Muscle layer of colon (tissue), 2 donors: ENCODE data around the gene CNNM1.

Experiments used
- H3K27ac ChIP-seq: one replicate; pipeline ENCODE4 v1.7.0; 2013; ENCODE audit warnings: low read depth, mild to moderate bottlenecking, low read length, moderate library complexity
- H3K27me3 ChIP-seq, 2 donors: one replicate each; pipeline ENCODE4 v1.7.0; 2013; ENCODE audit warnings: low read length in 2 of 2, mild to moderate bottlenecking in 2 of 2; ENCODE audit not compliant: insufficient read depth in 2 of 2, control insufficient read depth in 1 of 2
- H3K36me3 ChIP-seq: one replicate; pipeline ENCODE4 v1.7.0; 2013; ENCODE audit warnings: mild to moderate bottlenecking, low read length; ENCODE audit not compliant: insufficient read depth
- H3K4me1 ChIP-seq: one replicate; pipeline ENCODE4 v1.7.0; 2013; ENCODE audit warnings: mild to moderate bottlenecking, low read length; ENCODE audit not compliant: insufficient read depth
- H3K4me3 ChIP-seq, 2 donors: one replicate each; pipeline ENCODE4 v1.7.0; 2013; ENCODE audit warnings: low read length in 2 of 2, low read depth in 1 of 2, mild to moderate bottlenecking in 1 of 2, moderate library complexity in 1 of 2
- H3K9ac ChIP-seq: one replicate; pipeline ENCODE4 v1.7.0; 2013; ENCODE audit warnings: low read length
- H3K9me3 ChIP-seq: one replicate; pipeline ENCODE4 v1.7.0; 2013; ENCODE audit warnings: mild to moderate bottlenecking, low read length
- donor health status: abdominal sarcoma.
- donor health status: Adenocarcinoma of cecum.

The CNNM1 gene

DNA sequence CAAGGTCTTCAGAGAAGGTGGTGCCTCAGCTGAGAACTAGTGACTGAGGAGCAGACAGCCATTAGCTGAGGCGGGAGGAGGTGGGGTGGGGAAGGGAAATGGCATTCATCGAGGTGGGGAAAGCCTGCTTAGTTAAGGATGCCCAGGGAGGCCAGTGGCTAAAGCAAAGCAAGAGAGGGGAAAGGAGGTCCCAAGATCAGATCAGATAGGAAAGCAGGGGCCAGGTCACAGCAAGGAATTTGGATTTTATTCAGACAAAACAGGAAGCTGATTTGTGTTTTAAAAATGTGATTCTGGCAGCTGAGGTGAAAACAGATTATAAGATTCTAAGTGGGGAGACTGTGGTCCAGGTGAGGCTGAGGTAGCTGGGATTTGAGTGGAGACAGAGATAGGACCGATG is 45.8 kb downstream of the CNNM1 start:
- H3K4me3 ChIP-seq: no peak overlapping the region
- no peaks in the 10 kb centered on the region for H3K36me3 ChIP-seq
- no peaks in the 10 kb centered on the region for H3K27me3 ChIP-seq
- H3K27ac ChIP-seq: no peak overlapping the region
- H3K9me3 ChIP-seq: no peaks in the 10 kb centered on the region
- H3K9ac ChIP-seq: no peak overlapping the region
- H3K4me1 ChIP-seq: no peaks in the 10 kb centered on the region

DNA sequence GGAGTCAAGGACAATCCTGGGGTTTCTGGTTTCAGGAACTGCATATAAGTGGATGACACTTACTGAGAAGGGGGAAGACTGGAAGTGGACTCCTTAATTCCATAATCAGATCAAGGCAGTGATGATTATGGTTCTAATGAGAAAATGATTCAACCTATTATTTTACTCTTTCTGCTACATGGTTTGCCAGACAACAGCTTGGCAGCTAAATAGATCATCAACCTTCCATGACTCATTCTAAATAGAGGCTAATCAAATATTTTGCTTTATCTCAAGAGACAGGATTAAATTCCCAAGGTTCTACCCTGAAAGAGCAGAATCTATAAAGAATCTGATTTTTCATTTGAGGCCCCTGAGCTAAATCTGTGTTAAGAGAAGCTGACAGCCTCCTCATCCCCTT is 46.3 kb downstream of the CNNM1 start:
- no peak overlapping the region for H3K9ac ChIP-seq
- H3K9me3 ChIP-seq: no peaks in the 10 kb centered on the region
- no peaks in the 10 kb centered on the region for H3K36me3 ChIP-seq
- no peaks in the 10 kb centered on the region for H3K4me1 ChIP-seq
- H3K27me3 ChIP-seq: no peaks in the 10 kb centered on the region
- no peak overlapping the region for H3K4me3 ChIP-seq
- no peak overlapping the region for H3K27ac ChIP-seq

DNA sequence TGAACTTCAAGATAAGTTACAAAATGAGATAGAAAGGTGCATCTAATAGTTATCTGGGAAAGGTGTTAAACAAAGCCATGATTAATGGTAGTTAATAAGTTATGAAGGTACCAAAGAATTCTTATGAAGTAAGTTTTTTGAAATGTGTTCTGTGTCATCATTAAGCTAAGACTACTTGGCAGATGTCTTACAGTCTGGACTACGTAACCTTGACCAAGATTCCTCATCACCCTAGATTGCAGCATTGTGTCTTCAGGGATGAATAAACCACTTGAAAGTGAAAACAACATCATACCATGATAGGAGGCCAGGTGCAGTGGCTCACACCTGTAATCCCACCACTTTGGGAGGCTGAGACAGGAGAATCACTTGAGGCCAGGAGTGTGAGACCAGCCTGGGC is 53.0 kb downstream of the CNNM1 start:
- Histone ChIP-seq H3K9ac (no peak overlapping the region), H3K36me3 (no peaks in the 10 kb centered on the region), H3K4me3 (no peak overlapping the region), H3K27me3 (no peaks in the 10 kb centered on the region), H3K27ac (no peak overlapping the region), H3K9me3 (no peaks in the 10 kb centered on the region), H3K4me1 (no peaks in the 10 kb centered on the region)

DNA sequence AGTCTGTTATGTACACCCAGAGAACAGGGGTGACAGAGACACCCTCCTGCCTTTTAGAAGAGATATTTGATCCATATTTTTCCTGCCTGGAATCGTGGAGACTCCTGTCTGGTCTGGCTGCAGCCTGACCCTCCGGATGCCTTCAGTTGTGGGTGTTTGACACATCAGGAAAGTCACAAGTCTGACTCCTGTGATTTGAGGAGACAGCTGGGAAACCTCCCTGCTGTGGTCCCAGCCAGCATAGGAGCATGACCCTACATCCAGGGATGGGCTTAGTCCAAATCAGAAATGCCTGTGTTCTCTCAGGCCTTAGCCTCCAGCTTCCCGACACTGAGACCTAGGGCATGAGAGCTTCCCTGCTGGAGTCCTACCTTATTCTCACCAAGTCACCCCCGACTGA is 57.9 kb downstream of the CNNM1 start:
- Histone ChIP-seq H3K9ac (no peak overlapping the region), H3K27ac (no peak overlapping the region), H3K4me1 (no peaks in the 10 kb centered on the region)

DNA sequence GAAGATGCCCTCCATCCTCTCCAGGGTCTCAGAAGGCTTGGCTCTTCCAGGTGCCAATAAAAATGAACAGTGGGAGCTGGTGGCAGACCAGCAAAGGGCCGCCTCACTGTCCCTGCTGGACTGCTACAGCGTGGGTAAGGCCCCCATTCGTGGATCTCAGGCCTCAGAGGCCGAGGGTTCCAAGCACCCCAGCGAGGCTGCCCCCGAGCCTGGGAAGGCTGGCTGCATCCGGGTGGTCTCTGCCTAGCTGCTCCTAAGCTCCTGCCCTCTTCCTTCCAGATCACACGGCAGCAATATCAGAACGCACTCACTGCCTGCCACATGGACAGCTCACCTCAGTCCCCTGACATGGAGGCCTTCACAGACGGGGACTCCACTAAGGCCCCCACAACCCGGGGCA is 58.4 kb downstream of the CNNM1 start:
- Histone ChIP-seq H3K27ac (no peak overlapping the region), H3K36me3 (no peaks in the 10 kb centered on the region), H3K4me3 (no peak overlapping the region), H3K9me3 (no peaks in the 10 kb centered on the region), H3K27me3 (no peaks in the 10 kb centered on the region), H3K4me1 (no peaks in the 10 kb centered on the region), H3K9ac (no peak overlapping the region)

More for the DNA sequence above, 57.9 kb downstream of the CNNM1 start:
- H3K27me3 ChIP-seq: no peaks in the 10 kb centered on the region
- H3K9me3 ChIP-seq: no peaks in the 10 kb centered on the region
- no peaks in the 10 kb centered on the region for H3K36me3 ChIP-seq
- no peak overlapping the region for H3K4me3 ChIP-seq

DNA sequence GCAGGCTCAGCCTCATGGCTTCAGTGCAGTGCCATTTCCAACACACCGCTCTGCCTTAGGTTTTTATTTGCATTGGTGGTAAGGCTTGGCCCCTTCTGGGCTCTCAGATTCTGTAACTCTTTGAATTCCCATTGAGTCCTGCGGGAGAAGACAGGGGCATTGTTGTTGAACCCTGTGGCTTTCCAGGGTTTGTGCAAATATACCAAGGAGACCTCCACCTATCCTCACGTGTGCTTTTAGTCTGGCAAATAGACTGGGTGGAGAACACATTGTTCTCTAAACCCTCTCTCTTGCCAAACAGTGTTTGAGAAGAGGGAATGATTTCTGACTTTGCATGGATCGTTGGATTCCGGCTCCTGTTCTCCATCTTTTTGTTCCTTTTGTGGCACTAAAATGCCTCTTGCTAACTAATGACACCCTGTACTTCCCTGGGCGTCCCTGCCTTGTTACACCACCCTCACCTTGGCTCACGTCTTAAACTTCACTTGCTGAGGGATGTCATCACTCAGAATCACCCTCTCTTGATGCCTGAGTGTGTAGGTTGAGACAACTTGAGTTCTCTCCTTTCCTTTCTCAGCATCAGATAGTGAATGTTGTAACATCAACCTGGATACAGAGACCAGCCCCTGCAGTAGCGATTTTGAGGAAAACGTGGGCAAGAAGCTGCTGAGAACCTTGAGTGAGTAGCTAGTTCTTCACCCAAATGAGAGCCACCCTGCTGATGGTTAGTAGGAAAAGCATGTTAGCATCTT is 60.7 kb downstream of the CNNM1 start:
- Histone ChIP-seq H3K27ac (no peak overlapping the region), H3K36me3 (peaks cover 4% of the 10 kb centered on the region), H3K4me1 (peaks cover 3% of the 10 kb centered on the region), H3K9me3 (no peaks in the 10 kb centered on the region), H3K4me3 (no peak overlapping the region), H3K9ac (no peak overlapping the region), H3K27me3 (no peaks in the 10 kb centered on the region)

DNA sequence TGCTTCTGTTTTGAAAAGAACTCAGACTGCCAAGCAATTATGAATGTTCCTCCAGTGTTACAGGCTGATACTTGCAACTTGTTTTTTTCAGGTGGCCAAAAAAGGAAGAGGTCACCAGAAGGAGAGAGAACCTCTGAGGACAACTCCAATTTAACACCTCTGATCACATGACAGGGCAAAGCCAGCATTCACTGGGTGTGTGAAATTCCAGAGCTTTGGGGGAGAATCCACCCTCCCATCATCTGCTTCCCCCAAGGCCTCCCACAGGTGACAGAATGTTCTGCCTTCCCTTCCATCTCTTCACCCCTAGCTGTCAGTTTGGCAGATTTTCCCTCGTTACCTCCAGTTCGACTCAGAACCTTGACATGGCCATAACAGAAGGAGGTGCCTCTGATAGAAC is 62.2 kb downstream of the CNNM1 start:
- Histone ChIP-seq H3K4me1 (peaks cover 8% of the 10 kb centered on the region), H3K4me3 (no peak overlapping the region), H3K9ac (no peak overlapping the region), H3K27me3 (no peaks in the 10 kb centered on the region), H3K36me3 (peaks cover 7% of the 10 kb centered on the region), H3K27ac (no peak overlapping the region), H3K9me3 (no peaks in the 10 kb centered on the region)

DNA sequence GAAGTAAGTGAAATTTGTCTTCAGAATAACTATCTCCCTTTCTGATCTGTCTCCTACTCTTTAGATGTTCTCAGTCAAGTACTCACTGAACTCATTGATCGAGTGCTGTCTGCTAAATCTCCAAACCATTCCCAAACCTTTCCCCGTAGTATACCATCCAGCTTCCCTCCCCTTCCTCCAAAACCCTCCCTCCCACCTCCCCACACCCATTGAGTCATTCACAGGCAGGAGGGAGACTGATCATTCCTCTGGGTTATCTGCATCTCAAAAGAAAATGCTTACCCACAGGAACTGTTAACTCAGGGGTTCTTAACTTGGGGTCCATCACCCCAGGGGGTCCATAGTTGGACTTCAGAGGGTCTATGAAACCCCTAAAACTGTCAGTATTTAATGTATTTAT is 63.9 kb downstream of the CNNM1 start:
- Histone ChIP-seq H3K4me1 (peaks cover 8% of the 10 kb centered on the region), H3K27ac (no peak overlapping the region), H3K9me3 (no peaks in the 10 kb centered on the region), H3K36me3 (peaks cover 16% of the 10 kb centered on the region), H3K27me3 (no peaks in the 10 kb centered on the region), H3K4me3 (no peak overlapping the region), H3K9ac (no peak overlapping the region)

DNA sequence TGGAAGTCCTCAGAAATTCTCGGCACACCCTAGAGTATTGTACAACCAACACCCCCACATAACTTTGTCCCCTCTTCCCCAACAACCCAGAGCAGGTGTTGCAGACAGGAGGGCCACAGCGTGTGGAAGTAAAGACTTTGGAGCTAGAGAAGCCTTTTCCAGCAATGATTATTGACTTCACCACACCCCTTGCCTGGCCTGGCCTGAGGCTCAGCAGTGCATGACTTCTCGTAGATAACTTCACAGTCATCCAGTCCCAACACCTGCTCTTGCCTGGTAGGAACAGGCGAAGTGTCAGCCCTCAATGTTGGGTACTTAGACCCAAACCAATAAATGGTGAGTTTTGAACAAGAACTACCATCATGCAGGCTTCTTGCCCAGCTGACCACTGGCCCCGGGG is 64.5 kb downstream of the CNNM1 start:
- Histone ChIP-seq H3K36me3 (peaks cover 16% of the 10 kb centered on the region), H3K4me3 (no peak overlapping the region), H3K9me3 (no peaks in the 10 kb centered on the region), H3K27ac (no peak overlapping the region), H3K4me1 (peaks cover 8% of the 10 kb centered on the region), H3K27me3 (no peaks in the 10 kb centered on the region), H3K9ac (no peak overlapping the region)

DNA sequence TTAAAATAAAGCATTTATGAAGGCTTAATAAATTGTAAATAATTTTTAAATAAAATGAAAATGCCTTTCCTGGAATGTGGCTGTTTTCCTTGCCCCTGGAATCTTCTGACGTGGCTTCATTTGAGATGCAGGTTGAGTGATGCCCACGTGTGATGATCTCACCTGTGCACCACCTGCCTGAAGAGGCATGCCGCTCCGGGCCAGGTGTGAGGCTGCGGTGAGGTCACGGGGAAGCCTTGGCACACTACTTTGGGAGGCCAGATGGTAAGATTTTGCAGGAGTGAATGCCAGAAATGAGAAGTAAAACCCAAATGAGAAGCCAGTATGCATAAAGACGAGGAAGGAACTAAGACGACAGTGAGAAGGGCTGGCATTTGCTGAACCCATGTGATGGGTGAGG is 65.1 kb downstream of the CNNM1 start:
- Histone ChIP-seq H3K36me3 (peaks cover 18% of the 10 kb centered on the region), H3K9ac (no peak overlapping the region), H3K4me1 (peaks cover 8% of the 10 kb centered on the region), H3K9me3 (no peaks in the 10 kb centered on the region), H3K4me3 (no peak overlapping the region), H3K27me3 (no peaks in the 10 kb centered on the region), H3K27ac (no peak overlapping the region)

DNA sequence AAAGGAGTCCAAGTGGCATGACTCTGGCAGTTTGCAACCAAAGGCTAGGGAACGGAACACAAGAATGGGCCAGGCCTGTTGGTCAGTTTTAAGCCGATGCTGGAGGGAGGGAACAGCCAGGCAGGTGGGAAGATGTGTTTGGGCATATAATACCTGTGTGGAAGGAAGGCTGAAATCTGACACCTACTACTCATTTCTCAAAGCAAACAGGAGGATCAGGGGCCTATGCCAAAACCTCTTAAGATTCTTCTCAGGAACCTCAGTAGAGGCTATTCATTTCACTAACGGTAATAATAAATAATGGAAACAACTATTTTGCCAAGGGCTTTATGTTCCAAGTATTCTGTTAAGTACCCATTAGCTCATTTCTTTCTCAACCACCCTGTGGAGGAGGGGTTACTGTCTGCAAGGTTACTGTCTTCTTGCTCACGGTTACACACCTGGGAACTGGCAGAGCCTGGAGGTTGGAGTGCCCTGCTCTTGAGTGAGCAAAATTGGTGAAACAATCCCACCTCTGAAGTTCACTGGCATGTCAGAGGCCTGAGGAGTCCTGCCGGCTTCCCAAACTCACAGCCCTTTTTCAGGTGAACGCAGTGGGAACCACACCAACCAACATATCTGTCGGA is 65.7 kb downstream of the CNNM1 start:
- H3K4me3 ChIP-seq: no peak overlapping the region
- no peaks in the 10 kb centered on the region for H3K27me3 ChIP-seq
- no peak overlapping the region for H3K27ac ChIP-seq
- H3K36me3 ChIP-seq: peaks cover 24% of the 10 kb centered on the region
- H3K4me1 ChIP-seq: peaks cover 8% of the 10 kb centered on the region
- no peak overlapping the region for H3K9ac ChIP-seq
- no peaks in the 10 kb centered on the region for H3K9me3 ChIP-seq
